Measurements from ENCODE around the gene MCC.

Gene MCC

GRCh38 chr5:113354055-113354454, 134.2 kb downstream of the MCC start:
- Histone ChIP-seq H3K9ac (ENCODE audit: low read length) (no peak overlapping the region), H3K79me2 (ENCODE audit: low read length) (no peaks in the 10 kb centered on the region), H3K36me3 (replicated peaks; ENCODE audit: insufficient read depth, low read length) (no peaks in the 10 kb centered on the region), H3K9me3 (replicated peaks; ENCODE audit: insufficient read depth, low read length) (no peaks in the 10 kb centered on the region), H3K27ac (ENCODE audit: low read length) (no peak overlapping the region), H3K4me3 (ENCODE audit: low read length) (no peak overlapping the region), H3K4me2 (ENCODE audit: low read depth, low read length) (no peak overlapping the region), H2AFZ (ENCODE audit: low read length) (no peak overlapping the region), H3F3A (ENCODE audit: insufficient read depth, low read length) (no peaks in the 10 kb centered on the region), H3K27me3 (replicated peaks; ENCODE audit: insufficient read depth, low read length) (no peaks in the 10 kb centered on the region), H4K20me1 (ENCODE audit: insufficient read depth, low read length) (no peaks in the 10 kb centered on the region), H3K9me2 (replicated peaks; ENCODE audit: insufficient read depth, low read length) (no peaks in the 10 kb centered on the region), H3K4me1 (ENCODE audit: low read length) (no peaks in the 10 kb centered on the region)
- no peak for DNase-seq
- TF ChIP-seq, protein P1, sequence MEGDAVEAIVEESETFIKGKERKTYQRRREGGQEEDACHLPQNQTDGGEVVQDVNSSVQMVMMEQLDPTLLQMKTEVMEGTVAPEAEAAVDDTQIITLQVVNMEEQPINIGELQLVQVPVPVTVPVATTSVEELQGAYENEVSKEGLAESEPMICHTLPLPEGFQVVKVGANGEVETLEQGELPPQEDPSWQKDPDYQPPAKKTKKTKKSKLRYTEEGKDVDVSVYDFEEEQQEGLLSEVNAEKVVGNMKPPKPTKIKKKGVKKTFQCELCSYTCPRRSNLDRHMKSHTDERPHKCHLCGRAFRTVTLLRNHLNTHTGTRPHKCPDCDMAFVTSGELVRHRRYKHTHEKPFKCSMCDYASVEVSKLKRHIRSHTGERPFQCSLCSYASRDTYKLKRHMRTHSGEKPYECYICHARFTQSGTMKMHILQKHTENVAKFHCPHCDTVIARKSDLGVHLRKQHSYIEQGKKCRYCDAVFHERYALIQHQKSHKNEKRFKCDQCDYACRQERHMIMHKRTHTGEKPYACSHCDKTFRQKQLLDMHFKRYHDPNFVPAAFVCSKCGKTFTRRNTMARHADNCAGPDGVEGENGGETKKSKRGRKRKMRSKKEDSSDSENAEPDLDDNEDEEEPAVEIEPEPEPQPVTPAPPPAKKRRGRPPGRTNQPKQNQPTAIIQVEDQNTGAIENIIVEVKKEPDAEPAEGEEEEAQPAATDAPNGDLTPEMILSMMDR (IDR thresholded peaks at IDR 0.05; ENCODE audit: low read length): no peak
- TF ChIP-seq EZH2 (optimal IDR thresholded peaks at IDR 0.05; ENCODE audit: low read depth, low read length) (no peak), EZH2phosphoT487 (IDR thresholded peaks at IDR 0.05; ENCODE audit: low read length) (no peak)

GRCh38 chr5:113347572-113347971, 140.7 kb downstream of the MCC start:
- Histone ChIP-seq H3K9ac (ENCODE audit: low read length) (no peak overlapping the region), H2AFZ (ENCODE audit: low read length) (no peak overlapping the region), H3K9me3 (replicated peaks; ENCODE audit: insufficient read depth, low read length) (no peaks in the 10 kb centered on the region), H3K79me2 (ENCODE audit: low read length) (no peaks in the 10 kb centered on the region), H3K27ac (ENCODE audit: low read length) (no peak overlapping the region), H3K36me3 (replicated peaks; ENCODE audit: insufficient read depth, low read length) (no peaks in the 10 kb centered on the region), H3K4me1 (ENCODE audit: low read length) (no peaks in the 10 kb centered on the region), H3K9me2 (replicated peaks; ENCODE audit: insufficient read depth, low read length) (no peaks in the 10 kb centered on the region), H4K20me1 (ENCODE audit: insufficient read depth, low read length) (no peaks in the 10 kb centered on the region), H3K4me2 (ENCODE audit: low read depth, low read length) (no peak overlapping the region), H3F3A (ENCODE audit: insufficient read depth, low read length) (no peaks in the 10 kb centered on the region), H3K27me3 (replicated peaks; ENCODE audit: insufficient read depth, low read length) (no peaks in the 10 kb centered on the region), H3K4me3 (ENCODE audit: low read length) (no peak overlapping the region)
- TF ChIP-seq, protein P1 (IDR thresholded peaks at IDR 0.05; ENCODE audit: low read length): no peak
- TF ChIP-seq EZH2phosphoT487 (IDR thresholded peaks at IDR 0.05; ENCODE audit: low read length): no peak
- no peak for TF ChIP-seq EZH2 (optimal IDR thresholded peaks at IDR 0.05; ENCODE audit: low read depth, low read length)
- DNase-seq: no peak

DNA sequence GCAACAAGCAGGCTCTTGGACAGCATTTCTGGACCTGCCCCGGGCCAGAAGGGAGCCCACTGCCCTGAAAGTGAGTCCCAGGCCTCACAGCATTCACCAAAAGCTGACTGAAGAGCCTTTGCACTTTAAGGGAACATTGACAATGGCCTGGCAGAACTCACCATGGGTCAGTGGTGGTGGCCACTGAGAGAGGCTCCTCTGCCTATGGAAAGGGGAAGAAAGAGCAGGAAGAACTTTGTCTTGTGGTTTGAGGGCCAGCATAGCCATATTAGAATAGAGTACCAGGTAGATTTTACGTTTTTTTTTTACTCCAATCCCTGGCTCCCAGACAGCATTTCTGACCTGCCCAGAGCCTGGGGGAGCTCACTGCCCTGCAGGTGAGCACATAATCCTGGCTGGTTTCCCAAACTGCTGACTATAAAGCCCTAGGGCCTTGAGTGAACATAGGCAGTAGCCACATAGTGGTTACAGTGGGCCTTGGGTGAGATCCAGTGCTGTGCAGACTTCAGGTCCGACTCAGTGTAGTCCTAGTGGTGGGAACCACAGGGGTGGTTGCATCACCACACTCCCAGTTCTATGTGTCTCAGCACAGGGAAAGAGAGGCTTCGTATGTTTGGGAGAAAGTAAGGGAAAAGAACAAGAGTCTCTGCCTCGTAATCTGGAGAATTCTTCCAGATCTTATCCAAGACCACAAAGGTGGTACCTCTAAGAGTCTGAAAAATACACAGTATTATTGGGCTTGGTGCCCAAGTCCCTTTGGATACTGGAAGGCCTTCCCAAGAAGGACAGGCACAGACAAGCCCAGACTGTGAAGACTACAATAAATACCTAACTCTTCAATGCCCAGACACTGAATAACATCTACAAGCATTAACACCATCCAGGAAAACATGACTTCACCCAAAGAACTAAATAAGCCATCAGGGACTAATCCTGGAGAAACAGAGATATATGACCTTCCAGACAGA, 143.0 kb downstream of the MCC start:
- H3F3A ChIP-seq (ENCODE audit: insufficient read depth, low read length): no peaks in the 10 kb centered on the region
- H3K4me3 ChIP-seq (ENCODE audit: low read length): no peak overlapping the region
- no peak overlapping the region for H3K9ac ChIP-seq (ENCODE audit: low read length)
- no peaks in the 10 kb centered on the region for H3K9me2 ChIP-seq (replicated peaks; ENCODE audit: insufficient read depth, low read length)
- TF ChIP-seq EZH2 (optimal IDR thresholded peaks at IDR 0.05; ENCODE audit: low read depth, low read length) (no peak), EZH2phosphoT487 (IDR thresholded peaks at IDR 0.05; ENCODE audit: low read length) (no peak)
- TF ChIP-seq, protein P1 (IDR thresholded peaks at IDR 0.05; ENCODE audit: low read length): no peak
- DNase-seq: no peak
- H3K4me2 ChIP-seq (ENCODE audit: low read depth, low read length): no peak overlapping the region
- no peaks in the 10 kb centered on the region for H3K79me2 ChIP-seq (ENCODE audit: low read length)
- no peaks in the 10 kb centered on the region for H3K4me1 ChIP-seq (ENCODE audit: low read length)
- H3K27me3 ChIP-seq (replicated peaks; ENCODE audit: insufficient read depth, low read length): no peaks in the 10 kb centered on the region
- H3K36me3 ChIP-seq (replicated peaks; ENCODE audit: insufficient read depth, low read length): no peaks in the 10 kb centered on the region
- H3K27ac ChIP-seq (ENCODE audit: low read length): no peak overlapping the region
- H4K20me1 ChIP-seq (ENCODE audit: insufficient read depth, low read length): no peaks in the 10 kb centered on the region
- H3K9me3 ChIP-seq (replicated peaks; ENCODE audit: insufficient read depth, low read length): no peaks in the 10 kb centered on the region
- no peak overlapping the region for H2AFZ ChIP-seq (ENCODE audit: low read length)

Data from MM.1S (cell line).